Kidney tubule cell (primary cell): Measurements from ENCODE around the gene TBC1D5.
A peak's percentile ranks its signal among the peaks of the same experiment; 100 is the strongest.

Experiments
- DNase-seq: peaks from one replicate; pipeline ENCODE4 v3.0.0-alpha.2; 2018; ENCODE audit warnings: low spot score

TBC1D5 gene

DNA sequence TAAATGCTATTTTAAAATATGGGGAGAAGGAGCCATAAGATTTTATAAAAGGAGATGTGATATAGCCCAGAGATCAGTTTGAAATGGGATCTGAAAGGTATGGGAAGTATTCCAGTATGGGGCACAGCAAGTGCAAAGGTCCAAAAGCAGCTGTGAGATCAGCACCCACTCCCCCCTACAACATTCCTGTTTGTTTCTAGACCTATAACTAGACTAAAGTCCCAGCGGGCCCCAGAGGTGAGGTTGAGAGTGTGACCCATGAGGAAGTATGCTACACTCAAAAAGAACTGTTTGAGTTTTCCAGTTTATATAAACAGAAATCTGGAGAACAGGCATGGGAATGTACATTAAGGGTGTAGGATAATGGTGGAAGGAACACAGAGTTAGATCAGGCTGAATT lies 152.5 kb downstream of the TBC1D5 start:
- no peak for DNase-seq

DNA sequence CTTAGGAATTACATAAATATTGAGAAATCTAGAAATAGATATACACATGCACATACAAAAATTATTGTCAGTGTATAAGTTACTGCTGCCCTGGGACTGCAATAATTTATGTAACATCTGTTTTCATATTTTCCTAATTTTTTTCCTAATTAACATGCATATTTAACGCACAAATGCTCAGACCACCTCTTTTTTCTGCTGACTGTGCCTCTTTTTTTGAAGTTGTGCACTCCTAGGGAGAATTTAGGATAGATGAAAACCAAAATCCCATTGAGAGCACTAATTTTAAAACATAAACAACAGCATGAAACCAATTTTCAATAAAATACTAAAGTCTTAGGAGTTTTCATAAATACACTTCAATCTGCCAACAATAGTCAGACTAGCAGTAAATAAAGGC lies 154.0 kb downstream of the TBC1D5 start:
- DNase-seq = no peak

DNA sequence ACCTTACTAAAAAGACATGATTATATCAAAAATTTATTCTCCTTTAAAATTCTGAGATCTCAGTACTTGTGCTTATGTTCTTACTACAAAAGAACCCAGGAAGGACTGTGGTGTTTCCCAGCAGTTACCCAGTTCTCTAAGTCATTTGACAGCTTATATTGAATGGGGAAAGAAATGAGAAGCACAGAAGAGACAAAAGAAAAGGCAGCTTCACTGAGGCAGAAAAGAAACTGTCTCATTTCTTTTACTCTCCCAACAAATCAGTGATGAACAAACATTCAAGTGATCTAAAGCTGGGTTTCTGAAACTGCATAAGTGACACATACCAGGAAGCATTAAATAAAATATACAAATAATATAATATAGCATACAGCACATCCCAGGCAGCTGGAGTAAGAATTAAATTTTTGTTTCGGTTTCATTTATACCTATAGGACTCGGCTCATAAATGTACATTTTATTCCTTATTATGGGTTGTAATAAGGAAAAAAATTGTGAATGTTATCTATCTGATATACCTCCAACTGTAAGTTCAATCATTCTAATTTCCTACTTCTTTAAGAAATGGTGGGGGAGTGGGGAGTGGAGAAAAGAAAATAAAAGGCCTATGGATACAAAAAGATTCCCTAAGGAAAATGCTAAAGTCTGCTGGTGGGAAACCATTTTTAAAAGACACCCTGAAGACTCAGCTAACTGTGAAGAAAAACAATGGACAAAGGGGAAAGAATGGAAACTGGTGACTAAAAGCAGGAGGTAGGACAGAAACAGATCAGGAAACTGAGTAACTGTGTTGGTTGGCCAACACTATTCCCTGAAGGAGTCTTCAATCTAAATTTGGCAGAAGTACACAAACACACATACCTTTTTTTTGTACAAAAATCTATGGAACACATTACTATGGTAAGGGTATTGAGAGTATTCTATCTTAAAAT lies 156.8 kb downstream of the TBC1D5 start:
- DNase-seq = peak; percentile 44

DNA sequence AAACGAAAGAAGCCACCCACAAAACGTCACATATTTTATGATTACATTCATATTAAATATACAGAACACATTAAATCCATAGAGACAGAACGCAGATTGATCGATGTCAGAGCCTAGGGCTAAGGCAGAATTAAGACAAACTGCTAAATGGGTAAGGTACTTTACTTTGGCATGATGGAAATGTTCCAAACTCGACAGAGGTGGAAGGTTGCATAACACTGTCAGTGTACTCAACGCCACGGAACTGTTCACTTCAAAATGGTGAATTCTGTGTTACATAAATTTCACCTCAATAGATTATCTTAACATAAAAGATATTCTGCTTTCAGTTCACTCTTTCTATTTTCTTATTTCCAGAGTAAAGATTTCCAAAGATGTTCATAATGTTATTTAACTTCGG lies 158.4 kb downstream of the TBC1D5 start:
- DNase-seq = no peak

DNA sequence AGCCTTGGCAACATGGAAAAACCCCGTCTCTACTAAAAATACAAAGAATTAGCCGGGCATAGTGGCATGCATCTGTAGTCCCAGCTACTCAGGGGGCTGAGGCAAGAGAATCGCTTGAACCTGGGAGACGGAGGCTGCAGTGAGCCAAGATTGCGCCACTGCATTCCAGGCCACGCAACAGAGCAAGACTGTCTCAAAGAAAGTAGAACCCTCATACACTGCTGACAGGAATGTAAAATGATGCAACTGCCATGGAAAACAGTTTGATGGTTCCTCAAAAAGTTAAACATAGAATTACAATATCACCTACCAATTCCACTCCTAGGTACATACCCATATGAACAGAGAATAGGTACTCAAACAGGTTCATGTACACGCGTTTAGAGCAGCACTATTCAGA lies 158.9 kb downstream of the TBC1D5 start:
- no peak for DNase-seq

GRCh38 chr3:17581421-17582080 lies 160.9 kb downstream of the TBC1D5 start:
- DNase-seq = peak; percentile 33

- no peak for DNase-seq
These were observed 161.5 kb downstream of the TBC1D5 start for GRCh38 chr3:17580901-17581300.

DNA sequence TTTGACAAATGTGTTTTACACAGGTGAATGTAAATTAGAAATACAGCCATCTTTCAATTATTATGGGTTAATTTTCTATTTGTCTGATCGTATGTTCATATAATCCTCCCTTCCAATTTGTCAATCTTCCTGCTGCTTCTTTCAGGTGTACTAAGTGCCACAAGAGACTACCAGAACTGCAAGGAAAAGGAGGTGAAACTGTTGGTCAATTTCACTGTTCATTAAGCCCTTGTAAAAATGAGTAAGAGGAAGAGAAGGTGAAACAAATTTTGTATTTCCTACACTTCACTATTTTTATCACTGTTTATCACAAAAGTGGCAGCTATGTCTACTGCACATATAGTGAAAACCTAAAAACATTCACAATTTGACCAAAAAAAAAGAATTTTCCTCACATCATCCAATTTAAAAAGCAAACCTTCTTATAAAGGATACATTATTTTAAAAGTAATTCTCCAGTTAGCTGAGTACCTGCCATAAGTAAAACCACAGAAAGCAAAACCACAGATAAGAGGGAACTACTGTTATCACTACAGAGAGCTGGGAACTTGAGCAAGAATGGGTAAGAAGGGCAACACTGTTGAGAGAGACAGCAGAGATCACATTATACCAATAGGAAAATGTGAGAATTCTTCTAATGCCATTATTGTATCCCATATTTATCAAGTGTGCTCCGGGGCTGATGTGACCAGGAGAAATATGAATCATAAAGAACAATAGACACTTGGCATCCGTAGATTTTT lies 163.0 kb downstream of the TBC1D5 start:
- DNase-seq = no peak

DNA sequence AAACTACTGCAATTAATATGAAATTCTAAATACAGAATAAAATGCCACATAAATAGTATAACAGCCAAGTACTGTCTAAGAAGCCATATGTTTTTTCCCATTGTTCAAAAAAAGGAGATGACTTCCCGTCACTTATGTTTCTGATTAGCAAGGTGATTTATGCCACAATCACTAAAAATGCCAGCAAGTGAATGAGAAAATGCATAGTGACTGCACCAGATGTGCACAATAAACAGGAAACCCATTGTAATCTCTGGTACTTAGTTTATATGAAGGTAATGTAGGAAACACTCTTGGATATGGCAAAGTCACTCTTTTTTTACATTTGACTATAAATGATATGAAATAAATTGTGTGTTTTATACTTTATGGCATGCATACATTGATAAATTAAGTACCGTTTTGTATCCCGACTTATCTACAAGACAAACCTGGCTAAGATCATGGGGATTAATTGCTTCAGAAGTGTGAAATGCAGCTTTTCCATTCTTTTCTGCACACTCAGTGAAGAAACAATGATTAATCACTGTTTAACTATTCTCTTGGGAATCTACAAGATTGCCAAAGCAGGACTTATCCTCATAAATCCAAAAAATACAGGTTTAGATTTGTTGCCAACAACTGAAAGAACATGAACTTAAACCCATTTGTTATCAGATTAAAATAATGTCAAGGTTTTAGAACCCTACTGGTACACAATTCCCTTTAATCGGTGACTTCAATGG lies 164.5 kb downstream of the TBC1D5 start:
- peak; percentile 13 for DNase-seq

DNA sequence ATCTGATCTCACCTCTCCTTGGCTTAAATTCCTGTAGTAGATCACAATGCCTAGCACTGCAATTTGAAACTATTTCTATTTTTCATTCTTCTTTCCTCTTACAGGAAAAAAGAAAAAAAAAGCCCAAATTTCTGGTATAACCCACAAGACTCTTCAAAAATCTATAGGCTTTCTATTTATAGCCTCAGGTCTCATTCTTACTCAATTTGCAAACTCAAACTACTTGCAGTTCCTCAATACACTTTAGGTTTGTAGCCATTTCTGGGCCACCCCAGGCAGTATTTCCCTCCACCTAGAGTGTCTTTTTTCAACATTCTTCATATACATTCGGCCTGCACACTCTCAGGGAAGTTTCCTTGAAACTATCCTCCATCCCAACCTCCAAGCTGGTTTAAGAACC lies 169.0 kb downstream of the TBC1D5 start:
- DNase-seq = no peak

DNA sequence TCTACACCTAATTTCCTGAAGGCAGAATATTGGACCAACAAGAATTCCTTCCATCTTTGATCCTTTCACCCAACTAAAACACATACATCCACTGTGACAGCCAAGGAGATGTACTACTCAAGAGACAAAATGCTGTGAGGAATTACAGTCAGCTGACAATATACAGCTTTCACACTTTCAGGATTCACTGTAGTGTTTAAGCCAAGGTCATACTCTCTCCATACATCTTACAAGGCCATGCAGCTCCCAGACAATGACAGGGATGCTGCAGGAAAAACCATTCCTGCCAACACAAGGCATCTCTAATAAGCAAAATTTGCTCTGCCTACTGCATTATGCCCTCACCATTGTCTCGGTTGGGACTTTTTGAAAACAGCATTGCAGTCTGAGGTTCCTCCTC lies 170.7 kb downstream of the TBC1D5 start:
- no peak for DNase-seq

GRCh38 chr3:17562845-17563244 lies 179.6 kb downstream of the TBC1D5 start:
- no peak for DNase-seq

DNA sequence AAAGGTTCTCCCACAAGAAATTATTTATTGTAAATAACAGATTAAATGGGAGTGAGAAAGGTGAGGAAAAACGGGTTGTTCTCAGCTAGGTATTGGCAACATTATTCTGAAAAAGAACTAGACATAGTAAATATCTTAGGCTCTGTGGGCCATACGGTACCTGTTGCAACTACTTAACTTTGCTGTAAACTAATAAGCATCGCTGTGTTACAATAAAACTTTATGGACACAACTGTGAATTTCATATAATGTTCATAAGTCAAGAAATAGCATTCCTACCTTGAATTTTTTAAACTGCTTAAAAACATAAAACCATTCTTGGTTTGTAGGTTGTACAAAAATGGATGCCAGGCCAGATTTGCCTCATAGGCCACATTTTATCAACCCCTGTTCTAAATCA lies 183.9 kb downstream of the TBC1D5 start:
- DNase-seq = no peak

DNA sequence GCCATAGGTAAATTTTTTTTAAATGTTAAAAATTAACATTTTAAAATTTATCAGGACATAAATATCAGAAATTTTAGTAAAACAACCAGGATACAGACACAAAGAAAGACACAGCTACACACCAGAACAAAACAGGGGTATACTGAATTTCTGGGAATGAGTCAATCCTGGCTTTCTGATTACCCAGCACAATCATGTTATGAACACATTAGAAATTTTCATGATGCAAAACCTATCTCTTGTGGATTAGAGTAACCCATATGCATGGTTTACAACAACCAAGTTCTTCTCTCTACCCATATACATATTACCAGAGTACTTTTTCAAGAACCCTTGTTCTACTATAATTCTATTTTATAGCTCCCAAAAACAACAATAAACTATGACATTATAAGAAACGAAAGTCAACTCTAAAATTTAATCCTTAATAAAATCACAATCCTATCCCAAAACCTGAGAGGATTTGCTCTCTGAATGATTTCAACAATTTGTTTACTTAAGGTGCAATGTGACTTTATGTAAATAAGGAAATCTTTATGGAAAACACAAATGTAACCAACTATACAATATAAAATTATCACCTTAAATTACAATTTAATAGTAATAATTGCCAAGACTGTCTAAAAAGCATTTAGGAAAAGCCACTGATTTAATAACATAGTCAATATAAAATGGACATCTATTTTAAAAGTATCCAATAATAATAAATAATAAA lies 184.5 kb downstream of the TBC1D5 start:
- no peak for DNase-seq

DNA sequence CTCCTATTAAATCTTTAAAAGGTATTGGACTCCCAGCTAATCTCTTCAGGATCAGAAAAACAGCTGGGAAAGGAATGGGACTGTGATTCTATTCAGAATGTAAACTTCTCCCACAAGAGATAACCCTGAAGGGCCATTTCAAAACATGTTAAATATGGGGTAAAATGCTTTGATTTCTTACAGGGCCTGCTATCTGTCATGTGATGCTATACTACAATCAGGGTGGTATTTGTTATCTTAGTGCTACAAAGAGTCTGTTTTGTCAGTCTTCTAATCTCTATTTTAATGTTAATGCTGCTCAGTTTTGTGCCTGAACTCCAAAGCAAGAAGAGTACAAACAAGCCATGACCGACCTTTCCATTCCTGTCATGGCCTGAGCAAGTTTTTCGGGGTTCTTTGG lies 186.9 kb downstream of the TBC1D5 start:
- no peak for DNase-seq

DNA sequence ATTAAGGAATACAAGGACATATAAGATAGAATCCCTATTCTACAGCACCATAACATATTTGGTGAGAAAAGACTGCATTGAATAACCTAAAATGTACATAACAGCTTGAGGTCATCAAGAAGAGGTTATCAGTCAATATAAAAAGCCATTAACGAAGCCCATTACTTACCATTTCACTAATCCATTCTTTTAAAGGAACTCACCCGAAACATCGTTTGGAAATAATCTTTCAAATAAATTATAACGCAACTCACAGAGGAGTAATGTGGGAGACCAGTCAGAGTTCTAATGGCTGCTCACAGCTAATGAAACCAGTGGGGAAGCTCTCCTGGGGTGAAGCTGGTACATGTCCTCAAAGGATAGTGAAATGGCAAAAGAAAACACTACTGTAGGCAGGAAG lies 188.4 kb downstream of the TBC1D5 start:
- DNase-seq = no peak

- DNase-seq = no peak
These were observed 189.4 kb downstream of the TBC1D5 start for GRCh38 chr3:17553080-17553479.

GRCh38 chr3:17552351-17552750 lies 190.1 kb downstream of the TBC1D5 start:
- DNase-seq = no peak

- no peak for DNase-seq
These were observed 190.5 kb downstream of the TBC1D5 start for GRCh38 chr3:17551895-17552294.

DNA sequence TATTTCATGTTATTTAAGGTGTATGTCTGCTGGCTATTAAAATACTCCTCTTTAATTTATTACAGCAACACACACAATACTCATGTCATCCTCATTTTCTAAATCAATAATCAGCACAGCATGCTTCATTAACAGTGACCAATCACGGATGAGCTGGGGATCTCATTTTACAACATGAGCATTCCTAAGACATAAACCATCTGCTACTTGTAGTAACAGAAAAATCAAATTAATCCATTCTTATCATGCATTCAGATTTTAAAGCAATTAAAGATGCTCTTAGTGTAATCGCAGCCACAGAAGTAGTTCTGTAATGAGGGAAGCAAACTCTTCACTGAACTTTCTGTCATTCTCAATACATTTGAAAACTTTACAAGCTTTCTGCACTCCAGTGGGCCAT lies 191.1 kb downstream of the TBC1D5 start:
- no peak for DNase-seq

DNA sequence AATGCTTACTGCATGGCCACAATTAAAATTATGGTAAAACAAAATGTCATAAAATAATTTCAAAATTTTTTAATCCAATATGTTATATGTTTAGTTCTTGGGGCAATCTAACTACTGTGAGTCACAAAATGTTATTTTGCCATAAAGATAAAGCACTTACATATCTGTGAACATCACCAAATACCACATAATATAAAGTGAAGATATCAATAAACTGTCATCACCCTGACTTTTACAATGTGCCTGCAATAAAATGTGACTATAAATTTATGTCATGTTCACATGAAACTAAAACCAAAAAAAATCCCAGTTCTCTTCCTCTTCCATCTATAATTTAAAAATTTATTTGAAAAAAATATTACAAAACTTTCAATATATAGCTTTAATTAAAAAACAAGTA lies 191.8 kb downstream of the TBC1D5 start:
- DNase-seq = no peak
